ENCODE data around the gene OGA. TPM values are rescaled to one million over a fixed set of nuclear protein-coding genes. Genes with fewer than 3 reads are reported as not detected.
"Not testable (repeated sequence)": the region's sequence is repeated elsewhere in the genome, so short reads cannot be mapped to it uniquely, and the experiment has no call there.

Gene OGA
- total RNA-seq, 1 donor from 2014 or later: 96.4 TPM

DNA sequence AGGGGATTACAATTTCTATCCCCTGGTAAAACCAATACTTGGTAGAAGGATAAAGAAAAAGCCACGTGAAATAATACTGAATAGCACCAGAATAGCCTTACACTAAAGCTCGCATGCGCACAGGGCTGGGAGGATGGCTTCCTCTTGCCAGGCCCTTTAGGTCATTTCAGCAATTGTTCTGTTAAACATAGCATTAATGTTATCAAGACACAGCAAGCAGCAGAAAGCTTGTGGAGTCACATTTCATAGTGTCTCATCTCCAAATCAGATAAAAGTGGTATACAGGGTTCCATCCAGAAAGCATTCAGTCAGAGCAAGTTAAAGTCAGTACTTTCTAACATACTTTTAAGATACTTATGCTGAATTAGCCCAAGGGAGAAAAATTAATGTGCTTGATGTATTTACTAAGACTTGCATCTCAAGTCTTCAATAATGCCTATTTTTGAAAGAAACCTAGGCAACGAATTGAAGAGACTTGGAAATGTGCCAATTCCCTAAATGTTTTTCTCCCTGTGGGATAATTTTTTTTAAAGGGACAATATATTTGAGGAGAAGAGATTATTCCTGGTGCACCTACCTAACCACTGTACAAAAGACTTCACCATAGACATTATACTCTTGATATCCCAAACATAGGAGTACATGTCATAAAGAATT, 20.7 kb downstream of the OGA start:
- FAIRE-seq (no peak), DNase-seq (ENCODE audit: low read depth) (no peak)
- Histone ChIP-seq H3K27me3 (ENCODE audit: control insufficient read depth, insufficient read depth, low read length) (no peaks in the 10 kb centered on the region), H3K36me3 (ENCODE audit: control insufficient read depth, insufficient read depth, low read length) (peaks cover 19% of the 10 kb centered on the region), H3K4me3 (ENCODE audit: low read depth, low read length) (no peak overlapping the region)
- TF ChIP-seq, protein P1, sequence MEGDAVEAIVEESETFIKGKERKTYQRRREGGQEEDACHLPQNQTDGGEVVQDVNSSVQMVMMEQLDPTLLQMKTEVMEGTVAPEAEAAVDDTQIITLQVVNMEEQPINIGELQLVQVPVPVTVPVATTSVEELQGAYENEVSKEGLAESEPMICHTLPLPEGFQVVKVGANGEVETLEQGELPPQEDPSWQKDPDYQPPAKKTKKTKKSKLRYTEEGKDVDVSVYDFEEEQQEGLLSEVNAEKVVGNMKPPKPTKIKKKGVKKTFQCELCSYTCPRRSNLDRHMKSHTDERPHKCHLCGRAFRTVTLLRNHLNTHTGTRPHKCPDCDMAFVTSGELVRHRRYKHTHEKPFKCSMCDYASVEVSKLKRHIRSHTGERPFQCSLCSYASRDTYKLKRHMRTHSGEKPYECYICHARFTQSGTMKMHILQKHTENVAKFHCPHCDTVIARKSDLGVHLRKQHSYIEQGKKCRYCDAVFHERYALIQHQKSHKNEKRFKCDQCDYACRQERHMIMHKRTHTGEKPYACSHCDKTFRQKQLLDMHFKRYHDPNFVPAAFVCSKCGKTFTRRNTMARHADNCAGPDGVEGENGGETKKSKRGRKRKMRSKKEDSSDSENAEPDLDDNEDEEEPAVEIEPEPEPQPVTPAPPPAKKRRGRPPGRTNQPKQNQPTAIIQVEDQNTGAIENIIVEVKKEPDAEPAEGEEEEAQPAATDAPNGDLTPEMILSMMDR (IDR thresholded peaks at IDR 0.05; ENCODE audit: insufficient read depth, low read length, severe bottlenecking): no peak

- Histone ChIP-seq H3K4me3 (ENCODE audit: low read depth, low read length) (no peak overlapping the region), H3K36me3 (ENCODE audit: control insufficient read depth, insufficient read depth, low read length) (peaks cover 16% of the 10 kb centered on the region), H3K27me3 (ENCODE audit: control insufficient read depth, insufficient read depth, low read length) (no peaks in the 10 kb centered on the region)
- TF ChIP-seq, protein P1 (IDR thresholded peaks at IDR 0.05; ENCODE audit: insufficient read depth, low read length, severe bottlenecking): no peak
- no peak for FAIRE-seq
- no peak for DNase-seq (ENCODE audit: low read depth)
Measured at GRCh38 chr10:101793526-101793925, 24.7 kb downstream of the OGA start.

- no peak for FAIRE-seq
- no peaks in the 10 kb centered on the region for H3K27me3 ChIP-seq (ENCODE audit: control insufficient read depth, insufficient read depth, low read length)
- TF ChIP-seq, protein P1 (IDR thresholded peaks at IDR 0.05; ENCODE audit: insufficient read depth, low read length, severe bottlenecking): no peak
- DNase-seq (ENCODE audit: low read depth): no peak
- H3K36me3 ChIP-seq (ENCODE audit: control insufficient read depth, insufficient read depth, low read length): peaks cover 22% of the 10 kb centered on the region
- no peak overlapping the region for H3K4me3 ChIP-seq (ENCODE audit: low read depth, low read length)
Measured at GRCh38 chr10:101789686-101790085, 28.6 kb downstream of the OGA start.

DNA sequence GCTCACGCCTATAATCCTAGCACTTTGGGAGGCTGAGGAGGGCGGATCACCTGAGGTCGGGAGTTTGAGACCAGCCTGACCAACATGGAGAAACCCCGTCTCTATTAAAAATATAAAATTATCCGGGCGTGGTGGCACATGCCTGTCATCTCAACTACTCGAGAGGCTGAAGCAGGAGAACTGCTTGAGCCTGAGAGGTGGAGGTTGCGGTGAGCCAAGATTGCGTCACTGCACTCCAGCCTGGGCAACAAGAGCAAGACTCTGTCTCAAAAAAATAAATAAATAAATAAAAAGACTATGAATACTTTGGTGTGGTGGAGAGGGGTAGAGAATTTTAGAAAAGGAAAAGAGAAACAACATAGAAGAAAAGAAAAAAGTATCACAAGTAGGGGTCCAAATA, 29.0 kb downstream of the OGA start:
- H3K36me3 ChIP-seq (ENCODE audit: control insufficient read depth, insufficient read depth, low read length): peaks cover 20% of the 10 kb centered on the region
- H3K27me3 ChIP-seq (ENCODE audit: control insufficient read depth, insufficient read depth, low read length); FAIRE-seq; H3K4me3 ChIP-seq (ENCODE audit: low read depth, low read length); DNase-seq (ENCODE audit: low read depth): not testable (repeated sequence)

DNA sequence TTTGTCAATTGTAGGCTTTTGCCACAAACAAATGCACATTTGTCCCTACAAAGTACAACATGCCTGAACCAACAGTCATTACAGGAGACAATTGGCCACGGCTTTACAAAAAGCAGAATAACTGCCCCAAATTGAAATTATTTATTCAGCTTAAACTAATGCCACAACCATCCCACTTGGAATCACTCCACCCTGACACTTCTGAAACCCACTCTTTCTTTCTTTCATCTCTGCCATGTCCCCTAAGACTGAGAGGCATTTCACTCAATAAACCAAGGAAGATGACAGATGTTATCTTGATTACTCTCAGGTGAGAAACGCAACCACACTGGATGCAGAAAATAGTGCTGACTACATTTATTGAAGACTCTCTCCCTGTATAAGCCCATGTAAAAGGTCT, 32.4 kb downstream of the OGA start:
- FAIRE-seq (no peak), DNase-seq (ENCODE audit: low read depth) (no peak)
- Histone ChIP-seq H3K36me3 (ENCODE audit: control insufficient read depth, insufficient read depth, low read length) (peaks cover 17% of the 10 kb centered on the region), H3K27me3 (ENCODE audit: control insufficient read depth, insufficient read depth, low read length) (no peaks in the 10 kb centered on the region), H3K4me3 (ENCODE audit: low read depth, low read length) (no peak overlapping the region)
- TF ChIP-seq, protein P1 (IDR thresholded peaks at IDR 0.05; ENCODE audit: insufficient read depth, low read length, severe bottlenecking): no peak

DNA sequence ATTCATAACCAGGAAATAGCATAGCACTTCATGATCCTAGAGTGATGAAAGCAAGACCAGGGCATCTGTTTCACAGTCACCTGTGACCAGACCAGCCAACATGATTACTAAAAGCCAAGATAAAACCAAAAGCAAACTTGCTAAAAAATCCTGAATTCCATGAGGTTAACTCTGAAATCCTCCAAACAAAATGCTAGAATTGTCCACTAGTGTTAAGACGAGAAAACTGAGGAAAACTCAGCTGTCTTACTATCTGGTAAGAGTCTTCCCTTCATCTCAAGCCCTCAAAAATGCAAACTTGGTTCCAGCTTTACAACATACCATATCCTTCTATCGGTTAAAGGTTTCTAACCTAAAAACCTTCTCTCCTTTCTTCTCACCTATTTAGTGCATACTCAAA, 33.7 kb downstream of the OGA start:
- H3K4me3 ChIP-seq (ENCODE audit: low read depth, low read length): no peak overlapping the region
- no peak for DNase-seq (ENCODE audit: low read depth)
- H3K36me3 ChIP-seq (ENCODE audit: control insufficient read depth, insufficient read depth, low read length): peaks cover 15% of the 10 kb centered on the region
- FAIRE-seq: no peak
- TF ChIP-seq, protein P1 (IDR thresholded peaks at IDR 0.05; ENCODE audit: insufficient read depth, low read length, severe bottlenecking): no peak
- H3K27me3 ChIP-seq (ENCODE audit: control insufficient read depth, insufficient read depth, low read length): no peaks in the 10 kb centered on the region
